H1 (cell line): Measurements from ENCODE around the gene OR9I1. TPM values are rescaled to one million over a fixed set of nuclear protein-coding genes. Genes with fewer than 3 reads are reported as not detected.

Source experiments
- CTCF ChIA-PET: fragments of 300-600 bp; sonication (Branson Sonifier 250); formaldehyde crosslinking; loops from one replicate; lab custom pipeline; 2021; ENCODE audit not compliant: partially characterized antibody; lab: Charles Lee
- POLR2A ChIA-PET: fragments of 300-600 bp; sonication (Branson Sonifier 250); formaldehyde crosslinking; loops from one replicate; lab custom pipeline; 2021; ENCODE audit warnings: inconsistent platforms; ENCODE audit not compliant: partially characterized antibody; lab: Charles Lee
- DNase-seq, 2 experiments: peaks; one replicate each; pipeline versions ENCODE4 v3.0.0 to v3.0.0-alpha.2; 2010 to 2022; ENCODE audit warnings: low spot score in 2 of 2, low read depth in 1 of 2, mixed read lengths in 1 of 2
- FAIRE-seq: peaks from 2 replicates; lab custom pipeline; 2011; peaks lifted over from hg19 to GRCh38; lab: Jason Lieb, UNC
- H2AFZ ChIP-seq: 2 replicates; pipeline ENCODE4 v1.8.1; 2012; ENCODE audit warnings: low read length, inconsistent platforms
- H2AK5ac ChIP-seq: 2 replicates; pipeline ENCODE4 v1.6.1; 2013; ENCODE audit warnings: low read depth, low read length
- H2BK120ac ChIP-seq: replicated peaks from 2 replicates; pipeline ENCODE3; 2013; ENCODE audit warnings: low read depth, low read length, inconsistent platforms
- H2BK12ac ChIP-seq: 2 replicates; pipeline ENCODE4 v1.6.1; 2013; ENCODE audit warnings: low read depth, low read length
- H2BK15ac ChIP-seq: 2 replicates; pipeline ENCODE4 v1.6.1; 2013; ENCODE audit warnings: low read length
- H2BK20ac ChIP-seq: 2 replicates; pipeline ENCODE4 v1.6.1; 2013; ENCODE audit warnings: low read length
- H2BK5ac ChIP-seq: 2 replicates; pipeline ENCODE4 v1.6.1; 2013; ENCODE audit warnings: low read depth, low read length
- H3K14ac ChIP-seq: 2 replicates; pipeline ENCODE4 v1.6.1; 2013; ENCODE audit warnings: inconsistent platforms; ENCODE audit not compliant: insufficient read length
- H3K18ac ChIP-seq: 2 replicates; pipeline ENCODE4 v1.6.1; 2013; ENCODE audit warnings: low read length; ENCODE audit errors: extremely low read depth
- H3K23ac ChIP-seq: 2 replicates; pipeline ENCODE4 v1.6.1; 2013; ENCODE audit warnings: inconsistent platforms; ENCODE audit not compliant: insufficient read length
- H3K23me2 ChIP-seq: 2 replicates; pipeline ENCODE4 v1.6.1; 2013; ENCODE audit warnings: low read depth, low read length
- H3K27ac ChIP-seq: 2 replicates; pipeline ENCODE4 v1.6.1; 2011; ENCODE audit warnings: low read depth, low read length, inconsistent platforms
- H3K27me3 ChIP-seq, 4 experiments: replicated peaks in 1 of 4; 1 replicate in 1 of 4; 2 replicates in 3 of 4; pipeline versions ENCODE4 v1.6.1 to v1.8.1; 2011 to 2013; ENCODE audit warnings: low read length in 3 of 4, mild to moderate bottlenecking in 3 of 4, inconsistent platforms in 2 of 4, mixed read lengths in 2 of 4, moderate library complexity in 1 of 4; ENCODE audit not compliant: control insufficient read depth in 3 of 4, insufficient read depth in 3 of 4; ENCODE audit errors: extremely low read depth in 1 of 4
- H3K36me3 ChIP-seq, 4 experiments: 2 replicates each; pipeline versions ENCODE4 v1.6.1 to v1.8.1; 2011 to 2013; ENCODE audit warnings: mild to moderate bottlenecking in 4 of 4, low read length in 3 of 4, moderate library complexity in 2 of 4, control low read depth in 1 of 4, inconsistent platforms in 1 of 4; ENCODE audit not compliant: insufficient read depth in 4 of 4, control insufficient read depth in 2 of 4
- H3K4ac ChIP-seq: replicated peaks from 2 replicates; pipeline ENCODE3; 2013; ENCODE audit warnings: low read length, low read depth, mixed read lengths, inconsistent platforms; ENCODE audit not compliant: insufficient read length
- H3K4me1 ChIP-seq, 4 experiments: replicated peaks in 1 of 4; 1 replicate in 1 of 4; 2 replicates in 3 of 4; pipeline versions ENCODE4 v1.6.1 to v1.8.1; 2011 to 2013; ENCODE audit warnings: low read length in 3 of 4, inconsistent platforms in 2 of 4, mixed read lengths in 1 of 4; ENCODE audit not compliant: insufficient read depth in 4 of 4, control insufficient read depth in 3 of 4
- H3K4me2 ChIP-seq, 2 experiments: 2 replicates each; pipeline versions ENCODE4 v1.6.1 to v1.8.1; 2011 to 2013; ENCODE audit warnings: low read depth in 2 of 2, low read length in 2 of 2, control low read depth in 1 of 2, inconsistent platforms in 1 of 2, mild to moderate bottlenecking in 1 of 2; ENCODE audit not compliant: insufficient read depth in 1 of 2
- H3K4me3 ChIP-seq, 4 experiments: fragments of 200-600, 300-600 bp in 1 of 4; sonication (generic), shearing (Covaris generic), sonication (Bioruptor Twin) in 1 of 4; 2 replicates each; pipeline versions ENCODE4 v1.5.1 to v1.8.1; 2011 to 2016; ENCODE audit warnings: low read length in 4 of 4, low read depth in 3 of 4, control low read depth in 2 of 4, inconsistent platforms in 2 of 4, mild to moderate bottlenecking in 2 of 4, mixed read lengths in 1 of 4, moderate library complexity in 1 of 4; ENCODE audit not compliant: insufficient read depth in 2 of 4; ENCODE audit errors: extremely low read depth in 1 of 4
- H3K56ac ChIP-seq: replicated peaks from 2 replicates; pipeline ENCODE3; 2013; ENCODE audit warnings: low read depth, mild to moderate bottlenecking, mixed read lengths, low read length, inconsistent platforms; ENCODE audit not compliant: insufficient read length
- H3K79me1 ChIP-seq: 2 replicates; pipeline ENCODE4 v1.6.1; 2013; ENCODE audit warnings: low read depth, low read length, control low read depth
- H3K79me2 ChIP-seq, 2 experiments: 2 replicates each; pipeline versions ENCODE4 v1.6.1 to v1.8.1; 2012 to 2013; ENCODE audit warnings: low read length in 2 of 2, mild to moderate bottlenecking in 2 of 2, inconsistent platforms in 1 of 2; ENCODE audit not compliant: insufficient read depth in 2 of 2, control insufficient read depth in 1 of 2
- H3K9ac ChIP-seq, 4 experiments: replicated peaks in 1 of 4; 1 replicate in 1 of 4; 2 replicates in 3 of 4; pipeline versions ENCODE4 v1.6.1 to v1.8.1; 2011 to 2013; ENCODE audit warnings: low read depth in 3 of 4, low read length in 3 of 4, control low read depth in 2 of 4, mild to moderate bottlenecking in 2 of 4, moderate library complexity in 2 of 4, inconsistent platforms in 1 of 4; ENCODE audit errors: extremely low read depth in 1 of 4
- H3K9me3 ChIP-seq, 2 experiments: 2 replicates each; pipeline versions ENCODE4 v1.6.1 to v1.8.1; 2012 to 2013; ENCODE audit warnings: mild to moderate bottlenecking in 2 of 2, moderate library complexity in 2 of 2, control low read depth in 1 of 2, inconsistent platforms in 1 of 2, low read depth in 1 of 2, low read length in 1 of 2, mixed read lengths in 1 of 2; ENCODE audit not compliant: insufficient read depth in 2 of 2
- H4K20me1 ChIP-seq, 2 experiments: replicated peaks in 1 of 2; 2 replicates each; pipeline versions ENCODE3 to v1.8.1; 2011 to 2013; ENCODE audit warnings: inconsistent platforms in 2 of 2, low read length in 2 of 2, mild to moderate bottlenecking in 1 of 2; ENCODE audit not compliant: insufficient read depth in 2 of 2, control insufficient read depth in 1 of 2
- H4K5ac ChIP-seq: 2 replicates; pipeline ENCODE4 v1.6.1; 2013; ENCODE audit warnings: low read length, low read depth, mixed read lengths, inconsistent platforms; ENCODE audit not compliant: insufficient read length
- H4K8ac ChIP-seq: 2 replicates; pipeline ENCODE4 v1.8.0; 2013; ENCODE audit warnings: mild to moderate bottlenecking, moderate library complexity, low read length, inconsistent platforms; ENCODE audit not compliant: insufficient read depth; ENCODE audit errors: extremely low read depth
- H4K91ac ChIP-seq: replicated peaks from 2 replicates; pipeline ENCODE3; 2013; ENCODE audit warnings: low read length, mixed read lengths, inconsistent platforms; ENCODE audit not compliant: insufficient read length
- JUND ChIP-seq: IDR thresholded peaks from 2 replicates; pipeline ENCODE4 v1.6.1; 2011; ENCODE audit warnings: mild to moderate bottlenecking, improper control_type of control experiment, low read length
- POU5F1 ChIP-seq: IDR thresholded peaks from 2 replicates; pipeline ENCODE4 v1.6.1; 2011; ENCODE audit warnings: low read depth, mild to moderate bottlenecking, low read length, moderate library complexity
- RAD21 ChIP-seq, 2 experiments: IDR thresholded peaks in 1 of 2; conservative IDR thresholded peaks in 1 of 2; 2 replicates each; pipeline ENCODE4 v1.6.1; 2011; ENCODE audit warnings: low read depth in 2 of 2, low read length in 2 of 2, improper control_type of control experiment in 1 of 2, inconsistent platforms in 1 of 2, mild to moderate bottlenecking in 1 of 2, moderate library complexity in 1 of 2
- YY1 ChIP-seq: IDR thresholded peaks from 2 replicates; pipeline ENCODE4 v1.6.1; 2011; ENCODE audit warnings: low read depth, mild to moderate bottlenecking, low read length
- WGBS, 2 experiments: shearing (Covaris generic) in 1 of 2; methylation state at CpG; one replicate each; pipeline versions ENCODE4 v1.1.6 to v1.1.7; 2013 to 2015; ENCODE audit warnings: low lambda C conversion rate in 2 of 2, mixed read lengths in 2 of 2, inconsistent platforms in 1 of 2, low coverage in 1 of 2, missing lambda C conversion rate in 1 of 2; ENCODE audit not compliant: insufficient replicate concordance in 2 of 2, insufficient coverage in 1 of 2, insufficient read length in 1 of 2; ENCODE audit errors: extremely low coverage in 1 of 2, missing lambda C conversion rate in 1 of 2; 5-methylcytosine and 5-hydroxymethylcytosine counted together
- long read RNA-seq, 2 experiments: library from RNA in 1 of 2; library from capped mRNA in 1 of 2; stranded (forward); transcript quantifications; one replicate each; pipeline ENCODE4 v2.0.0, GENCODE V29; 2021; ENCODE audit warnings: inconsistent platforms in 1 of 2
- polyA minus RNA-seq, 3 experiments: library from RNA; depleted of rRNA, polyadenylated mRNA; stranded (reverse); fragments of >200 nt; gene quantifications; 1 replicate in 2 of 3; 2 replicates in 1 of 3; pipeline ENCODE4 v1.2.3, GENCODE V29; 2011
- polyA plus RNA-seq, 7 experiments: library from polyadenylated mRNA; depleted of rRNA in 3 of 7; stranded (reverse) in 5 of 7; unstranded in 2 of 7; fragments of >200 nt in 5 of 7; fragments of 200-250 nt in 2 of 7; gene quantifications; 1 replicate in 5 of 7; 2 replicates in 1 of 7; 4 replicates in 1 of 7; pipeline versions ENCODE4 v1.2.1 to v1.2.3, GENCODE V29; 2011 to 2013; ENCODE audit warnings: missing spikeins in 2 of 7, mixed read lengths in 2 of 7
- total RNA-seq: library from RNA; stranded (reverse); fragmentation: NEBNext Ultra II Directional; extraction: Animal tissue kit (Norgen Biotek cat#: 25700); gene quantifications from 2 replicates; pipeline ENCODE4 v1.2.1, GENCODE V29; 2021
- TF ChIP-seq, protein P1 (sequence below), 3 experiments: IDR thresholded peaks; 1 replicate in 2 of 3; 2 replicates in 1 of 3; pipeline versions ENCODE4 v1.5.1 to v1.6.1; 2011; ENCODE audit warnings: low read length in 3 of 3, mild to moderate bottlenecking in 3 of 3, inconsistent platforms in 2 of 3, low read depth in 1 of 3, moderate library complexity in 1 of 3; ENCODE audit not compliant: insufficient read depth in 1 of 3; ENCODE audit errors: control extremely low read depth in 1 of 3

OR9I1 gene
- not detected in 2 replicates for total RNA-seq
- polyA plus RNA-seq (2011; rRNA removed): not detected in 2 replicates
- not detected for polyA plus RNA-seq (2011; cell fraction: cytosol; rRNA removed)
- polyA plus RNA-seq (2011; cell fraction: nucleus; rRNA removed): not detected
- polyA plus RNA-seq (2012, experiment 1 of 2): not detected in 4 replicates
- not detected for polyA plus RNA-seq (2012, experiment 2 of 2)
- not detected for polyA plus RNA-seq (2013, experiment 1 of 2)
- polyA plus RNA-seq (2013, experiment 2 of 2): not detected
- not detected in 2 replicates for polyA minus RNA-seq (2011; rRNA and poly(A)+ RNA removed)
- not detected for polyA minus RNA-seq (2011; cell fraction: cytosol; rRNA and poly(A)+ RNA removed)
- not detected for polyA minus RNA-seq (2011; cell fraction: nucleus; rRNA and poly(A)+ RNA removed)
- long read RNA-seq, experiment 1: 0 reads
- long read RNA-seq, experiment 2: 0 reads

DNA sequence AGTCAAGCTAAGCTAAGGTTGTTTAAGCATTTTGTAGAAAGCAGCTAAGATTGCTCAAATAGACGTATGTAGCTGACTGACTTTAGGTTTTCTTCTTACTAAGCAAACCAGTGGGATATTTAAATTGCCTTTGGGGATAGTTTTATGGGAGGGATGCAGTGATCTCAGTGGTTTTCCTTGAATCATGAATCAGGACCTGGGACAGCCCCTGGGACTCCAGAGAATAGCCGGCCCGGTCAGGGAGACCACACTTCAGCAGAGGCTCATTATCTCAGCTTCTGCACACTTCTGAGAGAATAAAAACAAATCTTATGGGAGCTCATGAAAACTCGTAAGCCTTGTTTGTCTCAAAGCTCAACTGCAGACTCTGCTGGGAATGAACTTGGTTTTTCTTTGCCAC, at the start of gene OR9I1:
TSS of gene OR9I1 (minus strand) at position 62 of the 400 bp plus-strand sequence. CDS start 6,086 bp downstream, outside the sequence.
- no peak within 1 kb of the TSS for H4K8ac ChIP-seq
- no peak for FAIRE-seq
- CTCF ChIA-PET: interaction anchor here (1.3 to 1.6 kb wide), 2 partner anchors 9 to 64 kb away, joined by 4 to 5 read pairs; no protein-coding TSS in a partner anchor

More for the DNA sequence above, at the start of gene OR9I1:
- Histone ChIP-seq H2BK15ac (no peak within 1 kb of the TSS), H3K4me3 (no peak within 1 kb of the TSS), H4K5ac (no peak within 1 kb of the TSS), H2BK12ac (no peak within 1 kb of the TSS), H3K79me2 (no peaks in the 10 kb centered on the region), H3K36me3 (no peaks in the 10 kb centered on the region), H3K4ac (no peak within 1 kb of the TSS), H3K79me1 (no peaks in the 10 kb centered on the region), H3K4me2 (no peak within 1 kb of the TSS), H2AK5ac (no peak within 1 kb of the TSS), H3K14ac (no peak within 1 kb of the TSS), H2BK120ac (no peak within 1 kb of the TSS), H3K27ac (no peak within 1 kb of the TSS)
- no peak for DNase-seq
- no peak for TF ChIP-seq RAD21 (IDR thresholded peaks at IDR 0.05 in 1 of 2, conservative IDR thresholded peaks at IDR 0.05 in 1 of 2; ENCODE audit: low read depth in 2 of 2, low read length in 2 of 2)
- no peak for TF ChIP-seq YY1
- no peak for TF ChIP-seq POU5F1
- TF ChIP-seq, protein P1, sequence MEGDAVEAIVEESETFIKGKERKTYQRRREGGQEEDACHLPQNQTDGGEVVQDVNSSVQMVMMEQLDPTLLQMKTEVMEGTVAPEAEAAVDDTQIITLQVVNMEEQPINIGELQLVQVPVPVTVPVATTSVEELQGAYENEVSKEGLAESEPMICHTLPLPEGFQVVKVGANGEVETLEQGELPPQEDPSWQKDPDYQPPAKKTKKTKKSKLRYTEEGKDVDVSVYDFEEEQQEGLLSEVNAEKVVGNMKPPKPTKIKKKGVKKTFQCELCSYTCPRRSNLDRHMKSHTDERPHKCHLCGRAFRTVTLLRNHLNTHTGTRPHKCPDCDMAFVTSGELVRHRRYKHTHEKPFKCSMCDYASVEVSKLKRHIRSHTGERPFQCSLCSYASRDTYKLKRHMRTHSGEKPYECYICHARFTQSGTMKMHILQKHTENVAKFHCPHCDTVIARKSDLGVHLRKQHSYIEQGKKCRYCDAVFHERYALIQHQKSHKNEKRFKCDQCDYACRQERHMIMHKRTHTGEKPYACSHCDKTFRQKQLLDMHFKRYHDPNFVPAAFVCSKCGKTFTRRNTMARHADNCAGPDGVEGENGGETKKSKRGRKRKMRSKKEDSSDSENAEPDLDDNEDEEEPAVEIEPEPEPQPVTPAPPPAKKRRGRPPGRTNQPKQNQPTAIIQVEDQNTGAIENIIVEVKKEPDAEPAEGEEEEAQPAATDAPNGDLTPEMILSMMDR (IDR thresholded peaks at IDR 0.05; ENCODE audit: control extremely low read depth in 1 of 3, insufficient read depth in 1 of 3, low read depth in 1 of 3, low read length in 3 of 3): no peak
- TF ChIP-seq JUND: no peak
- TF ChIP-seq, all 59 proteins: peak for 0
- H3K27me3 ChIP-seq: no peaks in the 10 kb centered on the region
- no peak within 1 kb of the TSS for H3K23ac ChIP-seq
- no peak within 1 kb of the TSS for H2BK20ac ChIP-seq
- H3K9me3 ChIP-seq: no peaks in the 10 kb centered on the region; a peak in 1 of 4 replicates
- no peak within 1 kb of the TSS for H2AFZ ChIP-seq
- H3K9ac ChIP-seq: no peak within 1 kb of the TSS
- no peak within 1 kb of the TSS for H4K91ac ChIP-seq
- no peak within 1 kb of the TSS for H3K18ac ChIP-seq
- no peaks in the 10 kb centered on the region for H4K20me1 ChIP-seq
- H3K56ac ChIP-seq: no peak within 1 kb of the TSS
- POLR2A ChIA-PET: no interaction called here
- no peak within 1 kb of the TSS for H2BK5ac ChIP-seq
- no peaks in the 10 kb centered on the region for H3K23me2 ChIP-seq
- H3K4me1 ChIP-seq: no peaks in the 10 kb centered on the region
- 91% methylated on average over 4 of the region's 4 CpGs; no CpG with 5 or more reads in 1 of the 2 experiments for WGBS, 2 experiments
